Prostate gland (tissue), 2 donors: ENCODE data around the gene AFP. TPM values are rescaled to one million over a fixed set of nuclear protein-coding genes. Genes with fewer than 3 reads are reported as not detected.

Experiments used
- DNase-seq: peaks from one replicate; pipeline ENCODE4 v3.0.0-alpha.2; 2019; ENCODE audit warnings: low spot score
- H3K27ac ChIP-seq, 2 donors: fragments of 200-600 bp; sonication (generic); 2 replicates each; pipeline ENCODE4 v1.5.1; 2017 to 2019
- H3K27me3 ChIP-seq: fragments of 200-600 bp; sonication (generic); replicated peaks from 2 replicates; pipeline ENCODE4 v1.5.1; 2019; ENCODE audit not compliant: insufficient read depth
- H3K36me3 ChIP-seq, 2 donors: fragments of 200-600 bp; sonication (generic); 1 replicate in 1 of 2; 2 replicates in 1 of 2; pipeline versions ENCODE4 v1.5.1 to v1.8.1; 2017 to 2019
- H3K4me1 ChIP-seq: fragments of 200-600 bp; sonication (generic); replicated peaks from 2 replicates; pipeline ENCODE4 v1.5.1; 2019
- H3K4me3 ChIP-seq, 2 donors: fragments of 200-600 bp; sonication (generic); 2 replicates each; pipeline ENCODE4 v1.5.1; 2017 to 2019
- H3K9me3 ChIP-seq: fragments of 200-600 bp; sonication (generic); 2 replicates; pipeline ENCODE4 v1.5.1; 2017
- POLR2A ChIP-seq: fragments of 450-650 bp; IDR thresholded peaks from one replicate; pipeline ENCODE4 v1.6.1; 2016; ENCODE audit warnings: antibody characterized with exemption, mild to moderate bottlenecking
- POLR2AphosphoS5 ChIP-seq: sonication (generic); formaldehyde crosslinking; IDR thresholded peaks from one replicate; pipeline ENCODE4 v1.6.1; 2017; ENCODE audit warnings: antibody characterized with exemption
- WGBS: methylation state at CpG from one replicate; pipeline ENCODE4 v1.1.5; 2018; 5-methylcytosine and 5-hydroxymethylcytosine counted together
- intact Hi-C: fragments of 100-400 bp; cut with DNase I; formaldehyde crosslinking; loops from one replicate; pipeline ENCODE4 v1.14.2; 2022
- total RNA-seq, 2 donors: library from RNA; depleted of rRNA; stranded (reverse); fragments of >200 nt; gene quantifications; one replicate each; pipeline ENCODE4 v1.1.0, GENCODE V29; 2016
- TF ChIP-seq, protein P1 (sequence below), 4 experiments: fragments of 200-600 bp in 2 of 4; fragments of 450-650 bp in 2 of 4; sonication (generic) in 2 of 4; IDR thresholded peaks; 1 replicate in 3 of 4; 2 replicates in 1 of 4; pipeline ENCODE4 v1.5.1; 2016 to 2019; ENCODE audit warnings: antibody characterized with exemption in 4 of 4, mild to moderate bottlenecking in 2 of 4, moderate library complexity in 2 of 4

Gene AFP
- total RNA-seq, 2 donors from 2014 or later, result 0.45 TPM; not detected in 1

DNA sequence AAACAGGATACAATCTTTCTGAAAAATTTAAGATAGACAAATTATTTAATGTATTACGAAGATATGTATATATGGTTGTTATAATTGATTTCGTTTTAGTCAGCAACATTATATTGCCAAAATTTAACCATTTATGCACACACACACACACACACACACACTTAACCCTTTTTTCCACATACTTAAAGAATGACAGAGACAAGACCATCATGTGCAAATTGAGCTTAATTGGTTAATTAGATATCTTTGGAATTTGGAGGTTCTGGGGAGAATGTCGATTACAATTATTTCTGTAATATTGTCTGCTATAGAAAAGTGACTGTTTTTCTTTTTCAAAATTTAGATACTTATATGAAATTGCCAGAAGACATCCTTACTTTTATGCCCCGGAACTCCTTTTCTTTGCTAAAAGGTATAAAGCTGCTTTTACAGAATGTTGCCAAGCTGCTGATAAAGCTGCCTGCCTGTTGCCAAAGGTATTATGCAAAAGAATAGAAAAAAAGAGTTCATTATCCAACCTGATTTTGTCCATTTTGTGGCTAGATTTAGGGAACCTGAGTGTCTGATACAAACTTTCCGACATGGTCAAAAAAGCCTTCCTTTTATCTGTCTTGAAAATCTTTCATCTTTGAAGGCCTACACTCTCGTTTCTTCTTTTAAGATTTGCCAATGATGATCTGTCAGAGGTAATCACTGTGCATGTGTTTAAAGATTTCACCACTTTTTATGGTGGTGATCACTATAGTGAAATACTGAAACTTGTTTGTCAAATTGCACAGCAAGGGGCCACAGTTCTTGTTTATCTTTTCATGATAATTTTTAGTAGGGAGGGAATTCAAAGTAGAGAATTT is 26.8 kb upstream of the AFP start:
- Histone ChIP-seq H3K4me1 (no peaks in the 10 kb centered on the region), H3K27ac (no peak overlapping the region), H3K4me3 (no peak overlapping the region), H3K36me3 (no peaks in the 10 kb centered on the region), H3K27me3 (no peaks in the 10 kb centered on the region), H3K9me3 (no peaks in the 10 kb centered on the region)
- intact Hi-C loops, result no loop called here
- TF ChIP-seq POLR2AphosphoS5 (no peak), POLR2A (no peak)
- TF ChIP-seq, protein P1, sequence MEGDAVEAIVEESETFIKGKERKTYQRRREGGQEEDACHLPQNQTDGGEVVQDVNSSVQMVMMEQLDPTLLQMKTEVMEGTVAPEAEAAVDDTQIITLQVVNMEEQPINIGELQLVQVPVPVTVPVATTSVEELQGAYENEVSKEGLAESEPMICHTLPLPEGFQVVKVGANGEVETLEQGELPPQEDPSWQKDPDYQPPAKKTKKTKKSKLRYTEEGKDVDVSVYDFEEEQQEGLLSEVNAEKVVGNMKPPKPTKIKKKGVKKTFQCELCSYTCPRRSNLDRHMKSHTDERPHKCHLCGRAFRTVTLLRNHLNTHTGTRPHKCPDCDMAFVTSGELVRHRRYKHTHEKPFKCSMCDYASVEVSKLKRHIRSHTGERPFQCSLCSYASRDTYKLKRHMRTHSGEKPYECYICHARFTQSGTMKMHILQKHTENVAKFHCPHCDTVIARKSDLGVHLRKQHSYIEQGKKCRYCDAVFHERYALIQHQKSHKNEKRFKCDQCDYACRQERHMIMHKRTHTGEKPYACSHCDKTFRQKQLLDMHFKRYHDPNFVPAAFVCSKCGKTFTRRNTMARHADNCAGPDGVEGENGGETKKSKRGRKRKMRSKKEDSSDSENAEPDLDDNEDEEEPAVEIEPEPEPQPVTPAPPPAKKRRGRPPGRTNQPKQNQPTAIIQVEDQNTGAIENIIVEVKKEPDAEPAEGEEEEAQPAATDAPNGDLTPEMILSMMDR (IDR thresholded peaks at IDR 0.05), result no peak
- 65% methylated on average over 6 of the region's 6 CpGs for WGBS
- no peak for DNase-seq

DNA sequence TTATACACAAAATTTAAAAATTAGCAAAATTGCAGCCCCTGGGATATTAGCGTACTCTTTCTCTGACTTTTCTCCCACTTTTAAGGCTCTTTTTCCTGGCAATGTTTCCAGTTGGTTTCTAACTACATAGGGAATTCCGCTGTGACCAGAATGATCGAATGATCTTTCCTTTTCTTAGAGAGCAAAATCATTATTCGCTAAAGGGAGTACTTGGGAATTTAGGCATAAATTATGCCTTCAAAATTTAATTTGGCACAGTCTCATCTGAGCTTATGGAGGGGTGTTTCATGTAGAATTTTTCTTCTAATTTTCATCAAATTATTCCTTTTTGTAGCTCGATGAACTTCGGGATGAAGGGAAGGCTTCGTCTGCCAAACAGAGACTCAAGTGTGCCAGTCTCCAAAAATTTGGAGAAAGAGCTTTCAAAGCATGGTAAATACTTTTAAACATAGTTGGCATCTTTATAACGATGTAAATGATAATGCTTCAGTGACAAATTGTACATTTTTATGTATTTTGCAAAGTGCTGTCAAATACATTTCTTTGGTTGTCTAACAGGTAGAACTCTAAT is 26.0 kb upstream of the AFP start:
- no peaks in the 10 kb centered on the region for H3K4me1 ChIP-seq
- H3K36me3 ChIP-seq, result no peaks in the 10 kb centered on the region
- H3K27me3 ChIP-seq, result no peaks in the 10 kb centered on the region
- no peak overlapping the region for H3K27ac ChIP-seq
- 84% methylated on average over 8 of the region's 8 CpGs for WGBS
- H3K9me3 ChIP-seq, result no peaks in the 10 kb centered on the region
- DNase-seq, result no peak
- intact Hi-C loops, result no loop called here
- no peak for TF ChIP-seq POLR2A
- TF ChIP-seq, protein P1 (IDR thresholded peaks at IDR 0.05), result no peak
- no peak for TF ChIP-seq POLR2AphosphoS5
- no peak overlapping the region for H3K4me3 ChIP-seq

DNA sequence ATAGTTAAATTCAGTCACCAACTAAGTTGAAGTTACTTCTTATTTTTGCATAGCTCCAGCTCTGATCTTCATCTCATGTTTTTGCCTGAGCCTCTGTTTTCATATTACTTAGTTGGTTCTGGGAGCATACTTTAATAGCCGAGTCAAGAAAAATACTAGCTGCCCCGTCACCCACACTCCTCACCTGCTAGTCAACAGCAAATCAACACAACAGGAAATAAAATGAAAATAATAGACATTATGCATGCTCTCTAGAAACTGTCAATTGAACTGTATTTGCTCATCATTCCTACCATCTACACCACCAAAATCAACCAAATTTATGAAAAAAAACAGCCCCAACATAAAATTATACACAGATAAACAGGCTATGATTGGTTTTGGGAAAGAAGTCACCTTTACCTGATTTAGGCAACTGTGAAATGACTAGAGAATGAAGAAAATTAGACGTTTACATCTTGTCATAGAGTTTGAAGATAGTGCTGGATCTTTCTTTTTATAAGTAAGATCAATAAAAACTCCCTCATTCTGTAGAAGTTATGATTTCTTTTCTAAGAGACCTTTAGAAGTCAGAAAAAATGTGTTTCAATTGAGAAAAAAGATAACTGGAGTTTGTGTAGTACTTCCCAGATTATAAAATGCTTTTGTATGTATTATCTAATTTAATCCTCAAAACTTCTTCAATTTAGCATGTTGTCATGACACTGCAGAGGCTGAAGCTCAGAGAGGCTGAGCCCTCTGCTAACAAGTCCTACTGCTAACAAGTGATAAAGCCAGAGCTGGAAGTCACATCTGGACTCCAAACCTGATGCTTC is 24.9 kb upstream of the AFP start:
- no peak for DNase-seq
- Histone ChIP-seq H3K4me3 (no peak overlapping the region), H3K36me3 (no peaks in the 10 kb centered on the region), H3K27ac (no peak overlapping the region), H3K9me3 (no peaks in the 10 kb centered on the region), H3K27me3 (no peaks in the 10 kb centered on the region), H3K4me1 (no peaks in the 10 kb centered on the region)
- 90% methylated on average over 3 of the region's 3 CpGs for WGBS
- intact Hi-C loops, result no loop called here
- no peak for TF ChIP-seq POLR2A
- TF ChIP-seq, protein P1 (IDR thresholded peaks at IDR 0.05), result no peak
- TF ChIP-seq POLR2AphosphoS5, result no peak

DNA sequence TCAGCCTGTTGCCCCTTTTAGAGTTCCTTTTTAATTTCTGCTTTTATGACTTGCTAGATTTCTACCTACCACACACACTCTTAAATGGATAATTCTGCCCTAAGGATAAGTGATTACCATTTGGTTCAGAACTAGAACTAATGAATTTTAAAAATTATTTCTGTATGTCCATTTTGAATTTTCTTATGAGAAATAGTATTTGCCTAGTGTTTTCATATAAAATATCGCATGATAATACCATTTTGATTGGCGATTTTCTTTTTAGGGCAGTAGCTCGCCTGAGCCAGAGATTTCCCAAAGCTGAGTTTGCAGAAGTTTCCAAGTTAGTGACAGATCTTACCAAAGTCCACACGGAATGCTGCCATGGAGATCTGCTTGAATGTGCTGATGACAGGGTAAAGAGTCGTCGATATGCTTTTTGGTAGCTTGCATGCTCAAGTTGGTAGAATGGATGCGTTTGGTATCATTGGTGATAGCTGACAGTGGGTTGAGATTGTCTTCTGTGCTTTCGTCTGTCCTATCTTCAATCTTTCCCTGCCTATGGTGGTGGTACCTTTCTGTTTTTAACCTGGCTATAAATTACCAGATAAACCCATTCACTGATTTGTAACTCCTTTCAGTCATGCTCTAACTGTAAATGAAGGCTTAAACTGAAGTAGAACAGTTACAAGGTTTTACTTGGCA is 24.1 kb upstream of the AFP start:
- Histone ChIP-seq H3K4me3 (no peak overlapping the region), H3K9me3 (no peaks in the 10 kb centered on the region), H3K27ac (no peak overlapping the region), H3K36me3 (no peaks in the 10 kb centered on the region), H3K27me3 (no peaks in the 10 kb centered on the region), H3K4me1 (no peaks in the 10 kb centered on the region)
- intact Hi-C loops, result no loop called here
- no peak for DNase-seq
- 89% methylated on average over 8 of the region's 8 CpGs for WGBS
- TF ChIP-seq POLR2AphosphoS5 (no peak), POLR2A (no peak)
- TF ChIP-seq, protein P1 (IDR thresholded peaks at IDR 0.05), result no peak
